Osteocyte (in vitro differentiated cells): Measurements from ENCODE around the gene RHBDF1. TPM values are rescaled to one million over a fixed set of nuclear protein-coding genes. Genes with fewer than 3 reads are reported as not detected.

Experiments
- DNase-seq: peaks from one replicate; pipeline ENCODE4 v3.0.0; 2021; ENCODE audit warnings: mixed read lengths; ENCODE audit not compliant: unreplicated experiment; ENCODE audit errors: extremely low spot score
- H3K27ac Mint-ChIP-seq: one replicate; pipeline ENCODE4 v1.8.0; 2021; ENCODE audit warnings: mild to moderate bottlenecking, mixed read lengths; ENCODE audit not compliant: unreplicated experiment
- H3K27me3 Mint-ChIP-seq: one replicate; pipeline ENCODE4 v1.8.0; 2021; ENCODE audit warnings: mixed read lengths; ENCODE audit not compliant: unreplicated experiment
- H3K36me3 Mint-ChIP-seq: one replicate; pipeline ENCODE4 v1.8.0; 2021; ENCODE audit warnings: mixed read lengths; ENCODE audit not compliant: unreplicated experiment
- H3K4me1 Mint-ChIP-seq: one replicate; pipeline ENCODE4 v1.8.0; 2021; ENCODE audit warnings: mixed read lengths; ENCODE audit not compliant: unreplicated experiment
- H3K4me3 Mint-ChIP-seq: one replicate; pipeline ENCODE4 v1.8.0; 2021; ENCODE audit warnings: mild to moderate bottlenecking, moderate library complexity, mixed read lengths; ENCODE audit not compliant: unreplicated experiment
- H3K9me3 Mint-ChIP-seq: one replicate; pipeline ENCODE4 v1.8.0; 2021; ENCODE audit warnings: mixed read lengths; ENCODE audit not compliant: unreplicated experiment
- total RNA-seq: library from RNA; stranded (reverse); gene quantifications from 2 replicates; pipeline ENCODE4 v1.2.1, GENCODE V29; 2021
- TF ChIP-seq, protein P1 (sequence below): fragments of 200-600 bp; sonication (generic); IDR thresholded peaks from 2 replicates; pipeline ENCODE4 v1.5.0; 2021; ENCODE audit warnings: antibody characterized with exemption, mild to moderate bottlenecking, moderate library complexity

RHBDF1 gene
- total RNA-seq, 1 donor from 2014 or later: 57.6 TPM

DNA sequence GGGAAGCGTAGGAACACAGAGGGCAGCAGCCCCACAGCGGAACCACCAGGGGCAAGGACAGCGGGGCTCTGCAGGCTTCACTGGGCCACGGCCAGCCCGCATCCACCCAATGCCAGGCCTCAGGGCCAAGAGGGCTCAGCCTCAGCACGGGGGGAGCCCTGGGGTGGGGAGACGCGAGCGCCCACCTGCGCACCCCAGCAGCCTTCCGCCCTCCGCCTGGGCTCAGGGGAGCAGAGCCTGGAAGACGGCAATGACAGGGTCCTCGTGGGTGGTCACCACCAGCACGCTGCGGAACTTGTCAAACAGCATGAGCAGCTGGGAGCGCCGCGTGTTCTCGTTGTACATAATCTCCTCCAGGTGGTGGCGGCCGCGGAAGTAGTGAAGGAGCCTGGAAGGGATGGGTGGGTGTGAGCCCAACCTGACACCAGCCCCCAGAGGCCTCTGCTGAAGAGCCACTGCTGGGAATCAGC, 14.1 kb upstream of the RHBDF1 start:
- peaks cover 23% of the 10 kb centered on the region for H3K4me1 Mint-ChIP-seq

DNA sequence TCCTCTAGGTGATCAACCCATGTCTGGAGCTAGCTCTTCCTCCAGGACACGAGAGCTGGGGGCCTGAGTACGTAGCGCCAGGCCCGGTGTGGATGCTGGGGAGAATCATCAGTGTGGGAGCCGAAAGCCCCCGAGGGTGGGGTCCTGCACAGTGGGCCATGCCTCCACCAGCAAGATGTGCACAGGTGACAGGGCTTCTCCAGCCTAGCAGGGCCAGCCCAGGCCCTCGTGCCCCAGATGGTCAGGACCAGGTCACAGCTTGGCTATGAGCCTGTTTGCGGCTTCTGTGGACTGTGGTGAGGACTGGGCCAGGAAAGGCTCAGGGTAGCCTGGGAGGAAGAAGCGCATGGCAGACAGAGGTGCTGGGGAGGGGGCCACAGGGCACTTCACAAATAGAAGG, 13.4 kb upstream of the RHBDF1 start:
- Mint-ChIP-seq H3K4me3 (no peak overlapping the region), H3K36me3 (peaks cover 21% of the 10 kb centered on the region), H3K27me3 (no peaks in the 10 kb centered on the region), H3K9me3 (no peaks in the 10 kb centered on the region), H3K27ac (no peak overlapping the region), H3K4me1 (peaks cover 23% of the 10 kb centered on the region)
- TF ChIP-seq, protein P1, sequence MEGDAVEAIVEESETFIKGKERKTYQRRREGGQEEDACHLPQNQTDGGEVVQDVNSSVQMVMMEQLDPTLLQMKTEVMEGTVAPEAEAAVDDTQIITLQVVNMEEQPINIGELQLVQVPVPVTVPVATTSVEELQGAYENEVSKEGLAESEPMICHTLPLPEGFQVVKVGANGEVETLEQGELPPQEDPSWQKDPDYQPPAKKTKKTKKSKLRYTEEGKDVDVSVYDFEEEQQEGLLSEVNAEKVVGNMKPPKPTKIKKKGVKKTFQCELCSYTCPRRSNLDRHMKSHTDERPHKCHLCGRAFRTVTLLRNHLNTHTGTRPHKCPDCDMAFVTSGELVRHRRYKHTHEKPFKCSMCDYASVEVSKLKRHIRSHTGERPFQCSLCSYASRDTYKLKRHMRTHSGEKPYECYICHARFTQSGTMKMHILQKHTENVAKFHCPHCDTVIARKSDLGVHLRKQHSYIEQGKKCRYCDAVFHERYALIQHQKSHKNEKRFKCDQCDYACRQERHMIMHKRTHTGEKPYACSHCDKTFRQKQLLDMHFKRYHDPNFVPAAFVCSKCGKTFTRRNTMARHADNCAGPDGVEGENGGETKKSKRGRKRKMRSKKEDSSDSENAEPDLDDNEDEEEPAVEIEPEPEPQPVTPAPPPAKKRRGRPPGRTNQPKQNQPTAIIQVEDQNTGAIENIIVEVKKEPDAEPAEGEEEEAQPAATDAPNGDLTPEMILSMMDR: no peak
- no peak for DNase-seq

More for the DNA sequence above, 14.1 kb upstream of the RHBDF1 start:
- H3K4me3 Mint-ChIP-seq: no peak overlapping the region
- no peak overlapping the region for H3K27ac Mint-ChIP-seq
- no peaks in the 10 kb centered on the region for H3K9me3 Mint-ChIP-seq
- H3K36me3 Mint-ChIP-seq: peaks cover 21% of the 10 kb centered on the region
- no peak for DNase-seq
- TF ChIP-seq, protein P1: no peak
- no peaks in the 10 kb centered on the region for H3K27me3 Mint-ChIP-seq

DNA sequence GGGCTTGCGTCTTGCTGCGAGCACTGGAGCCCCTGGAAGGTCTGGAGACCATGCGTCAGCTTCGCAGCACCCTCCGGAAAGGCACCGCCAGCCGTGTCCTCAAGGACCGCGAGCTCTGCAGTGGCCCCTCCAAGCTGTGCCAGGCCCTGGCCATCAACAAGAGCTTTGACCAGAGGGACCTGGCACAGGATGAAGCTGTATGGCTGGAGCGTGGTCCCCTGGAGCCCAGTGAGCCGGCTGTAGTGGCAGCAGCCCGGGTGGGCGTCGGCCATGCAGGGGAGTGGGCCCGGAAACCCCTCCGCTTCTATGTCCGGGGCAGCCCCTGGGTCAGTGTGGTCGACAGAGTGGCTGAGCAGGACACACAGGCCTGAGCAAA, 13.0 kb upstream of the RHBDF1 start:
- H3K27ac Mint-ChIP-seq: peak overlapping the region; percentile 90
- H3K27me3 Mint-ChIP-seq: no peaks in the 10 kb centered on the region
- H3K4me3 Mint-ChIP-seq: no peak overlapping the region
- H3K36me3 Mint-ChIP-seq: peaks cover 17% of the 10 kb centered on the region
- DNase-seq: no peak
- peaks cover 23% of the 10 kb centered on the region for H3K4me1 Mint-ChIP-seq
- H3K9me3 Mint-ChIP-seq: no peaks in the 10 kb centered on the region
- TF ChIP-seq, protein P1: no peak

DNA sequence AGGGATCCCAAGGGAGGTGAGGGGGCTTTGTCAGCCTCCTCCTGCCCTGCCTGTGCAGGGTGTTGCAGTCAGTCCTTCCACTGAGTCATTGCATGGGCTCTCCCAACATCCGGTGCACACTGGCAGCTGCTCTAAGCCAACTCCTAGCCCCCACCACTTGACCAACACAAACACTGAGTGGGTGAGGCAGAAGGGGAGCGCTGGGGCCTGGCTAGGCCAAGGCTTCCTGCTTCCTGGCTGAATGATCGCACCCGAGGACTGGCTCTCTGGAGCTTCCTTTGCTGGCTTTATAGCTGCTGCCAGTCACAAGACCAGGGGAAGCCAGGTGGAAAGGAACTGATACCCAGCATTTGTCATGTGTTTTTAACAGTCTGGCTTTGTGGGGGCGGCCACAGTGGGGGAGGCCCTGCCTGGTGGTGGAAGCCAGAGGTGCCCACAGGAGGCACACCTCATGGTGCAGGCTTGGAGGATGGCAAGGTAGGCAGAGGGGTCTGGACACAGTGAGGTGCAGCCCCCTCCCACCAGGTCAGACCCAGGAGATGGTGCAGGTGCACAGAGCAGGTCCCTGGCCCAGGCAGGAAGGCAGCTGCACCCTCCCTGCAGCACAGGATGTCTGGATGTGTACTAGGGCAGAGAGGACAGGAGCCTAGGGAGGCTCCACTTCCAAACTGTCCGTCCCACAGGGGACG, 12.4 kb upstream of the RHBDF1 start:
- Mint-ChIP-seq H3K4me3 (no peak overlapping the region), H3K9me3 (no peaks in the 10 kb centered on the region), H3K27ac (peak overlapping the region; percentile 90), H3K4me1 (peaks cover 23% of the 10 kb centered on the region), H3K36me3 (peaks cover 13% of the 10 kb centered on the region), H3K27me3 (no peaks in the 10 kb centered on the region)
- TF ChIP-seq, protein P1: no peak
- peak; percentile 91 for DNase-seq

DNA sequence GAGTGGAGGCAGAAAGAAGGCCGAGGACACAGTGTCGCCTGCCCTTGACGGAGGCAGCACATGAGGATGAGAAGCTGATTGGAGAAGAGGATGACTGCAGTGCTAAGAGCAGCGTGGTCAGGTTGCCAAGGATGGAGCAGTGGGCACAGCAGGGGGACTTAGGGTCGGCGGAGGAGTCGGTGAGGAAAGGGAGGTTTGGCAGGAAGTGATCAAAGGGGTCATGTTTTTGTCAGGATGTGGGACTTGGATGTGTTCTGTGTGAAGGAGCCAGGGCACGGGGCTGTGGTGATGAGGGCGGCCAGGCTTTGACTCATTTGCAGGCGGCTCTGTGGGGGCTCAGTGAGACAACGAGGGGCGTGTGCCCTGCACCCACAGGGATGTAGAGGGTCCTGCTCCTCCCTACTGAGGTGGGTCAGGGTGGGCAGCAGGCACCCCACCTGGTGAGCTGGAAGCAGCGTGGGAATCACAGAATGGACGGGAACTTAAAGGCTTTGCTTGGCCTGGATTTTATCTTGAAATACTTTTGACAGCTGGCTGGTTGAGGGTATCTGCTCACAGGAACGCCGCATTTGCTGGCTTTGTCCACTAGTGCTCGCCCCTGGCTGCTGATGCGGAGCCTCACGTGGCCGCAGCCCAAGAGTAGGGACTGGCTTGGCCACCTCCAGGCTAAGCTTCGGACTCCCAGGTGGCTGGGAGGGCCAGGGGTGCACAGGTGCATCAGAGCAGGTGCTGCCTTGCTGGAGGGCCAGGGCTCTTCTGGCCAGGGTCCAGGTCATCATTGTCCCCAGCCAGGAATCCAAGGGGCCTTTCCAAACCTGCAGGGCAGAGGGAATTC, 11.6 kb upstream of the RHBDF1 start:
- H3K4me1 Mint-ChIP-seq: peaks cover 30% of the 10 kb centered on the region
- DNase-seq: no peak
- H3K9me3 Mint-ChIP-seq: no peaks in the 10 kb centered on the region
- peaks cover 14% of the 10 kb centered on the region for H3K36me3 Mint-ChIP-seq
- peak overlapping the region; percentile 90 for H3K27ac Mint-ChIP-seq
- no peak overlapping the region for H3K4me3 Mint-ChIP-seq
- no peaks in the 10 kb centered on the region for H3K27me3 Mint-ChIP-seq
- TF ChIP-seq, protein P1: no peak
